GM19025 (cell line): ENCODE results near the gene DHX57.
"Not testable (repeated sequence)": the region's sequence is repeated elsewhere in the genome, so short reads cannot be mapped to it uniquely, and the experiment has no call there.

Experiments used
- ATAC-seq: cut with Tn5 transposase; IDR thresholded peaks from one replicate; pipeline ENCODE4 v1.9.1; 2021; ENCODE audit warnings: mild to moderate bottlenecking, low read depth, moderate library complexity; ENCODE audit not compliant: unreplicated experiment

Gene DHX57

DNA sequence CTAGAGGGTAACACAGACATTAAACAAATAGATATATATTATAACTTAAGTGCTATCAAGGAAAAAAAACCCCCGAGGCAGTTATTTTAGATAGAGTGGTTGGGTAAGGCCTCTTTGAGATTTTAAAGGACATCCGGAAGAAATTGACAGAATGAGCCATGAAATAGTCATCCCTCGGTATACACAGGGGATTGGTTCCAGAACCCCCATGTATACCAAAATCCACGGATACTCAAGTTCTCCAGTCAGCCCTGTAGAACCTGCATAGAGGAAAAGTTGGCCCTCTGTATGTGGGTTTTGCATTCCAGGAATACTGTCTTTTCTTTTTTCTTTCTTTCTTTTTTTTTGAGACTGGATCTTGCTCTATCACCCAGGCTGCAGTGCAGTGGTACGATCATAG is 2.0 kb downstream of the DHX57 start:
- no peak for ATAC-seq

GRCh38 chr2:38871432-38871831 is 4.3 kb downstream of the DHX57 start:
- no peak for ATAC-seq

- no peak for ATAC-seq
Measured at GRCh38 chr2:38866773-38867443, 8.8 kb downstream of the DHX57 start.

DNA sequence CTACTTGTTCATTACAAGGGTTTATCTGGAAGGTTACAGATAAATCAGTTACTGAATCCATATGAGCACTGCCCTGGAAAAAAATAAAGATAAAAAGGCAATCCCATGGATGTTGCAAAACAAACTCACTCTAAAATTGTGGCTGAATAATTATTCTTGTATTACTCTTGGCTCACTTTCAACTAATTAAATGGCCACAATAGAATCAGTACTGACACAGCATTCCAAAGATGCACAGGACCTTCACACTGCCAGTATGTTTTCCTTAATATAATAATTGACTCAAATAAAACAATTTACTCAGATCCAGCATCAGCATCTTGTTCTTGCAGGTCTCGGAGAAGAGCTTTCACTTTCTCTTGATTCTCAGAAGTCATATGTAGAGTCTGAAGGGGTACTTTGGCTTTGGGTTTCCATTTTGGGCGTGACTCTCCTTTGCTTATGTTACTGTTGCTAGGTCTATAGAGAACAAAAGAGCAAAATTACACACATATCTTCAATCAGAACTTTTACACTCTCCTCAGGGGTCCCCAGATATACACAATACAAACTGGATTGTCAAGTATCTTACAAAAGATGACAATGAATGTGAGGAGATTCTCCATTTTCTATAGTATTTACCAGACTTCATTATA is 12.6 kb downstream of the DHX57 start:
- no peak for ATAC-seq

DNA sequence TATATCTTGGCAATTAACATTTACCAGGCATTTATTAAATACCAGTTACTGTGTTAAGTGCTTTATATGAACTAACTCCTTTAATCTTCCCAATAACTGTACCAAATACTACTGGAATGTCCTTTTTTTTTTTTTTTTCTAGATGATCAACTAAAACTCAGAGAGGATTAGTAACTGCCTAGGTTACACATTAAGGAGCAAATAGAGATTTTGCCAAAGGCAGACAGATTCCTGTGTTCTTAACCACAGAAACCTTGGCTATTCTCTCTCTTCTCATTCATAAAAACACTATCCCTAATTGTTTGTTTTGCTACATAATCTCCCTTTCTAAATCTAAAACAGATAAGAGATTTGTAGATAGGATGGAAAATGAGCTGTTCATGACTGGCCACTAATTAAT is 13.3 kb downstream of the DHX57 start:
- ATAC-seq: no peak

- no peak for ATAC-seq
Measured at GRCh38 chr2:38856165-38856564, 19.6 kb downstream of the DHX57 start.

DNA sequence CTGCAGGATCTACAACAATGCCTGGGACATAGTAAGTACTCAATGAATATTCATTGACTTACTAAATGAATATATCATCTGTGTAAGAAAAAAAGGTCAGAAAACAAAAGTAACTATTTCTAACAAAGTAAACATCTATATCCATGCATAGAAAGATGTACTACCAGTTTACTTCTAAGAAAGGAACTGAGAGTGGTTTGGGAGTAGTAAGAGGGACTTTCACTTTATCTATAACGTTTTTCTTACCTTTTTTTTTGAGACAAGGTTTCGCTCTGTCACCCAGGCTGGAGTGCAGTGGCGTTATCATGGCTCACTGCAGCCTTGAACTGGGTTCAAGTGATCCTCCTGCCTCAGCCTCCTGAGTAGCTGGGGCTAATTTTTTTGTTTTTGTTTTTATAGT is 25.7 kb downstream of the DHX57 start:
- ATAC-seq: peak; percentile 67

- ATAC-seq: no peak
Measured at GRCh38 chr2:38836791-38837190, 38.9 kb downstream of the DHX57 start.

DNA sequence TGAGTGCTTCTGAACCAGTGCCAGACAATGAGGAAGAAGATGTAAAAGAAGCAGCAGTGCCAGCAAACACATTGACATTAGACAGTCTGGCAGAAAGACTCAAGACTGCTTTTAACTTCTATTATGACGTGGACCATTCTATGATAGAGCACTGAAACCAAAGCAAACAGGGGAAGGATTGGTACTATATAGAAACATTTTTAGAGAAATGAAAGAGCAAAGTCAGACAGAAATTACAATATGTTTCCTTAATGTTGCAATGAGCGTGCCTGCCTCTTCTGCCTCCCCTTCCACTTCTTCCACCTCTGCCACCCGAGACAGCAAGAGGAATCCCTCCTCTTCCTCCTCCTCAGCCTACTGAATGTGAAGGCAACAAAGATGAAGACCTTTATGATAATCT is 39.7 kb downstream of the DHX57 start:
- ATAC-seq: peak; percentile 80

GRCh38 chr2:38835015-38835601 is 40.6 kb downstream of the DHX57 start:
- ATAC-seq: no peak

DNA sequence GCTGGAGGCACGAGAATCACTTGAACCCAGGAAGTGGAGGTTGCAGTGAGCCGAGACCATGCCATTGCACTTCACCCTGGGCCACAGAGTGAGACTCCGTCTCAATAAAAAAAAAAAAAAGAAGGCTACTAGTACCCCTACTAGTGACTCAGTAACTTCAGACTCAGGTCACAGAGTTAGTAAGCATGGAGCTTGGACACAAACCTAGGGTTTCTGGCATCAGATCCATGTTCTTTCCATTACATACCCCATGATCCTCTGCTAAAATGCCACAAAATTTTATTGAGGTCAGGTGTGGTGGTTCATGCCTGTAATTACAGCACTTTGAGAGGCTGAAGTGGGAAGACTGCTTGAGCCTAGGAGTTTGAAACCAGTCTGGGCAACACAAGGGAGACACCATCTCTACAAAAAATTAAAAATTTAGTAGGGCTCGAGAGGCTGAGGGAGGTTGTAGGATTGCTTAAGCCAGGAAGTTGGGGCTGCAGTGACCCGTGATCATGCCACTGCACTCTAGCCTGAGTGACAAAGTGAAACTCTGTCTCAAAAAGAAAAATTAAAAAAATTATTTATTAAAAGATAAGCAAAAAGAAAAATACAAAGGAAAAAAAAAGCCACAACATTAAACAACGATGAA is 45.1 kb downstream of the DHX57 start:
- ATAC-seq: no peak

DNA sequence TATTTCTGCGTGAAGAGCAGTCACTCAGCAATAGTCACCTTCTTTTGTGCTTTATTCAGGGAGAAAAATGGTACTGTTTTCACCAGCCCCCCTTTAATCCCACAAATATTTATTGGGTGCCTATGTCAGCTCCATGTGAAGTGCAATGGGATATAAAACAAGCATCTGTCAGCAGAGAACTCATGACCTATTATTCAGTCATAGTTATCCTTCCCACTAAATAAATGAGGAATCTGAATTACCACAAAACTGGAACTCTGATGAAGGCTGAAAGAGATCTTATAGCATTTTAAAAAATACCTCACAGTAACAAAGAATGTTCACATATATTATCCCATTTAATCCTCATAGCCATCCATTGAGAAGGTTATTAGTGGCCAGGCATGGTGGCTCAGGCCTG is 45.8 kb downstream of the DHX57 start:
- ATAC-seq: no peak

DNA sequence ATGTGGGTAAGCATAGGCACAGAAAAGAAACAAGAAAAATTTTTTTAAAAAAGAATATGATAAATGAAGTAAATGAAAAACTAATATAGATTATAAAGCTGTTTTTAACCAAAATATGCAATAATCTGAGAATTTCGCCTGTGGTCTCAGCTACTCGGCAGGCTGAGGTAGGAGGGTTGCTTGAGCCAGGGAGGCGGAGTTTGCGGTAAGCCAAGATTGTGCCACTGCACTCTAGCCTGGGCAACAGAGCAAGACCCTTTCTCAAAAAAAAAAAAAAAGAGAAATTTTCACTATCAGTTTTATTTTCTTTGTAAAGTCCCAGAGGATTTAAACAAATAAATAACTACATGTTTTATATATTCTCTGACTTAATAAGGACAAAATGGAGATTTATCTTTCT is 47.3 kb downstream of the DHX57 start:
- ATAC-seq: no peak

DNA sequence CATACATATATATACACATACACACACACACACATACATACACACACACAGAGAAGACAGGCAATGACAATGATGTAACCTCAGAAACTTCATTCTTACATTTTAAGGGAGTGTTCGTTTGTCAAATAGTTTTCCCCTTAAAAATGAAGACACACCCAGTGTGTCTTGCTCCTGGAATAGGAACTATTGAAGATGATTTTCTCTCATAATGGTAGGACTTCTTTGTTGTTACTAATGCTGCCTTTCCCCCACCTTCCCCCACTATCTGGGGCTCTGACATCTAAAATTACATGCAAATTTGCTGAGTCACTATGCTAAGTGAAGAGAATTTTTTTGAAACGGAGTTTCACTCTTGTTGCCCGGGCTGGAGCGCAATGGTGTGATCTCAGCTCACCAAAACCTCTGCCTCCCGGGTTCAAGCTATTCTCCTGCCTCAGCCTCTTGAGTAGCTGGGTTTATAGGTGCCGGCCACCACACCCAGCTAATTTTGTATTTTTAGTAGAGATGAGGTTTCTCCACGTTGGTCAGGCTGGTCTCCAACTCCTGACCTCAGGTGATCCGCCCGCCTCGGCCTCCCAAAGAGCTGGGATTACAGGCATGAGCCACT is 48.1 kb downstream of the DHX57 start:
- not testable (repeated sequence) for ATAC-seq

GRCh38 chr2:38825956-38826355 is 49.8 kb downstream of the DHX57 start:
- no peak for ATAC-seq

DNA sequence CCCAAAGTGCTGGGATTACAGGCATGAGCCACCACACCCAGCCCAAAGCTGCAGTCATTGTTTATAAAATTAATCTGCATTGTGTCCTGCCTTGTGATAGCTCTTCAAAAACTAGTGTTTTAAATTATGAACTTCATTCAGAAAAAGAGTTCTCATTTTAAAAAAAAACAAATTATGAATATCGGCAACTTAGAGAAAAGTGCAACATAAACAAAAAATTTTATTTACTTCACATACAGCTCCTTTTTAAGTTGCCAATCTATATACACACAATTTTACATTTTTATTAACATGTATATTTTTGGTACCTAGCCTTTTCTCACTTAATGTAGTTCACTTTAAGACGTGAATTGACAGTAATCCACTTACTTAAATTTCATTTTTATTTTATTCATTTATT is 50.8 kb downstream of the DHX57 start:
- ATAC-seq: no peak

DNA sequence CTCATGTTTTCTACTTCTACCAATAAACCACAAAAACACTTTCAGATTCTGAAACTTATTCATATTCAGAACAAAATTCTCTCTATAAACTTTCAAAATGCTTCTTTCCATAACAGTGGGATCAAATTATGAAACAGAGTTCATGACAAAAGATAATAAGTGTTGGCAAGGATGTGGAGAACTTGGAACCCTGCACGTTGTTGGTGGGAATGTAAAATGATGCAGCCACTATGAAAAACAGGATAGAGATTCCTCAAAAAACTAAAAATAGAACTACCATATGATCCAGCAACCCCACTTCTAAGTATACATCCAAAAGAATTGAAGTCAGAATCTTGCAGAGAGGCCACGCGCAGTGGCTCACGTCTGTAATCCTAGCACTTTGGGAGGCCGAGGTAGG is 52.3 kb downstream of the DHX57 start:
- no peak for ATAC-seq

DNA sequence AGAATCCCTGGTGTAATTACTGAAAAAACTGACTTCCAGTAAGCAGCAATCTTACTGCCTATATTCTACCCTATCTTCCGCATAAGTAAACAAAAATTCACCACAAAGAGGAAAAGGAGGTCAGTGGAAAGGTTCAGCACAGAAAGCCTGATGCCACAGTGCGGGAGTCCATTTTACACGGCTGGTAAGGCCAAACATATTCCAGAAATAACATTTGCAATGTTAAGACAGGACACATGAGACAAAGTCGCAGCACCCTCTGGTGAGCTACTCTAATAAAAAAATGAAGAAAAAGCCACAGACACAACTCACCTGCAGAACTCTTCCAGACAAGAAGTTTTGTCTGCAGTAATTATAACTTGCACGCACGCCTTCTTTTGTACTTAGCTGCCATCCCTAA is 57.2 kb downstream of the DHX57 start:
- no peak for ATAC-seq

DNA sequence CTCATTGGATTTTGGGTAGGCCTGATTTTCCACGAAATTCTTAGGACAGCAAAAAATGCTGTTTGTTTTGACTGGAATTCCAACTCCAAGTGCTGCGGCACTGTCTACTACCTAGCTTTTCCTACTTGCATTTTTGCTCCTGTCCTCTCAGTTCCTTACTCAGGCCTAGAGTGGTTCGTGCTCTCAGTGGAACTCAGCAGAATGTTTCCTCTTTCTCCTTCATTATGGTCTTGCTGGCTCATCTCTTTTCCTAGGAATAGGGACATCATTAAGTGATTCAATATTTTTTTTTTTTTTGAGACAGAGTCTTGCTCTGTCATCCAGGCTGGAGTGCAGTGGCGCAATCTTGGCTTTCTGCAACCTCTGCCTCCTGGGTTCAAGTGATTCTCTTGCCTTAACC is 59.8 kb downstream of the DHX57 start:
- ATAC-seq: no peak

GRCh38 chr2:38810488-38810887 is 65.2 kb downstream of the DHX57 start:
- no peak for ATAC-seq

- no peak for ATAC-seq
Measured at GRCh38 chr2:38808677-38809076, 67.1 kb downstream of the DHX57 start.
